Ishikawa (cell line): ENCODE measurements around the gene ATAD3B.

ENCODE experiments used
- CREB1 ChIP-seq: IDR thresholded peaks from 2 replicates; pipeline ENCODE4 v1.6.1; 2012; ENCODE audit warnings: low read depth
- EGR1 ChIP-seq: IDR thresholded peaks from 2 replicates; pipeline ENCODE4 v1.6.1; 2012
- TAF1 ChIP-seq: IDR thresholded peaks from 2 replicates; pipeline ENCODE4 v1.6.1; 2012; ENCODE audit warnings: low read depth, mild to moderate bottlenecking
- YY1 ChIP-seq: IDR thresholded peaks from 2 replicates; pipeline ENCODE4 v1.6.1; 2012; ENCODE audit warnings: low read depth
- TF ChIP-seq, protein P1 (sequence below): IDR thresholded peaks from 2 replicates; pipeline ENCODE4 v1.6.1; 2012

DNA sequence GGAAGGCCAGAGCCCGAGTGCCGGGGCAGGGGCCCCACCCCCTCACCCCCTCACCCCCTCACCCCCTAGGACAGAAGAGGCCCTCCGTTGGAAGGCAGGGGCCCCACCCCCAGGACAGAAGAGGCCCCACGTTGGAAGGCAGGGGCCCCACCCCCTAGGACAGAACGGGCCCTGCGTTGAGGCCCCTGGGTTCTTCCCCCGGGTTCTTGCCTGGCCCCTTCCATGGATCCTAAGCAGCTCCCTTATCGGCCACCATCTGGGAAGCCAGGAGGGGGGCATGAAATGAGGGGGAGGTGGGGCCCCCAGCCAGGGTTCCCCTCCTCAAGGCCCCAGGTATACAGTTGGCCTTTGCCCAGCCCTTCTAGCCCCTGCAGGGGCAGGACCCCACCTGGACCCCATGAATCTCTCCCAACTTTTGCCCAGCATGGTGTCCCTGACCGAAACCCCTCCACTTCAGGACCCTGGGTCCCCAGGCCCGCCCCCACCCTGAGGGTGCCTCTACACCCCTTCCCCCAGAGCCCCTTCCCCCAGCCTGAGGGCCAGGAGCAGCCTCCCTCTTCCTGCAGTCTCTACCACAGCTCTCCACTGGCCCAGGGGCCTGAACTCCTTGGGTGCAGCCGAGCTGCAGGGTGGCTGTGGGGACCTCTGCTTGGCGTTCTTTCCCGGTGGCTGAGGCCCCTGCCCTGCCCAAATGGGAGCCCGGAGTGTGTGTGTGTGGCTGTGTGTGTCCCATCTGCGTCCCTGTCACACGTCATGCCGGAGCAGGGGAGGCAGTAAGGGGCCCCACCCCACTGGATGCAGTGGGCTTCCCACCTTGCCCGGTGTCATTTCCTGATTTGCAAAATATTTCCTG is 40.3 kb upstream of the ATAD3B start:
- TF ChIP-seq CREB1 (no peak), YY1 (no peak), TAF1 (no peak), EGR1 (no peak)
- TF ChIP-seq, protein P1, sequence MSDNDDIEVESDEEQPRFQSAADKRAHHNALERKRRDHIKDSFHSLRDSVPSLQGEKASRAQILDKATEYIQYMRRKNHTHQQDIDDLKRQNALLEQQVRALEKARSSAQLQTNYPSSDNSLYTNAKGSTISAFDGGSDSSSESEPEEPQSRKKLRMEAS, result no peak
